K562 (cell line): Measurements from ENCODE around the gene KLF4. TPM values are rescaled to one million over a fixed set of nuclear protein-coding genes. Genes with fewer than 3 reads are reported as not detected.

Source experiments
- CTBP1 ChIP-seq: fragments of 450-650 bp; IDR thresholded peaks from 2 replicates; pipeline ENCODE4 v1.6.1; 2016; ENCODE audit warnings: borderline replicate concordance
- FOXJ2 ChIP-seq: fragments of 200-800 bp; sonication (Bioruptor generic); IDR thresholded peaks from 2 replicates; pipeline ENCODE4 v1.6.1; 2016; ENCODE audit warnings: missing genetic modification characterization, missing compliant biosample characterization
- GTF3C2 ChIP-seq: IDR thresholded peaks from 3 replicates; pipeline ENCODE4 v1.6.1; 2011; ENCODE audit warnings: borderline replicate concordance, mild to moderate bottlenecking, moderate library complexity; ENCODE audit not compliant: insufficient read length; ENCODE audit errors: extremely low read depth
- HNRNPLL ChIP-seq: fragments of 200-400 bp; formaldehyde crosslinking; IDR thresholded peaks from 2 replicates; pipeline ENCODE4 v1.6.1; 2017; ENCODE audit warnings: low read length, low read depth, mild to moderate bottlenecking; ENCODE audit not compliant: poor library complexity, severe bottlenecking
- MAX ChIP-seq: sonication (generic); formaldehyde crosslinking; IDR thresholded peaks from 2 replicates; pipeline ENCODE4 v1.9.0; 2022; ENCODE audit warnings: mild to moderate bottlenecking, missing genetic modification reagents
- POLR3G ChIP-seq: IDR thresholded peaks from 2 replicates; pipeline ENCODE4 v1.6.1; 2011; ENCODE audit not compliant: insufficient read length, insufficient replicate concordance; ENCODE audit errors: extremely low read depth
- REST ChIP-seq, 2 experiments: fragments of 450-650 bp; formaldehyde crosslinking in 1 of 2; IDR thresholded peaks; 2 replicates each; pipeline versions ENCODE4 v1.4.0 to v1.6.1; 2014 to 2020; ENCODE audit warnings: mild to moderate bottlenecking in 2 of 2, borderline replicate concordance in 1 of 2, low read depth in 1 of 2
- SRSF3 ChIP-seq: fragments of 200-400 bp; formaldehyde crosslinking; IDR thresholded peaks from 2 replicates; pipeline ENCODE4 v1.6.1; 2016; ENCODE audit warnings: mild to moderate bottlenecking, low read length, moderate library complexity; ENCODE audit not compliant: insufficient read depth
- ZKSCAN1 ChIP-seq: fragments of 150-350 bp; IDR thresholded peaks from 2 replicates; pipeline ENCODE4 v1.6.1; 2016; ENCODE audit warnings: low read depth, low read length
- ZNF212 ChIP-seq: fragments of 450-650 bp; formaldehyde crosslinking; IDR thresholded peaks from 2 replicates; pipeline ENCODE4 v1.4.0; 2020; ENCODE audit warnings: mild to moderate bottlenecking
- polyA plus RNA-seq, 8 experiments: library from polyadenylated mRNA; depleted of rRNA in 4 of 8; stranded (reverse) in 5 of 8; unstranded in 3 of 8; fragments of >200 nt; fragmentation: Nextera tagmentation in 2 of 8; fragmentation: Illumina TruSeq in 1 of 8; extraction: Ambion mirVana in 2 of 8; extraction: Trizol in 1 of 8; gene quantifications; 2 replicates each; pipeline versions ENCODE4 v1.2.1 to v1.2.3, GENCODE V29; 2011 to 2014; ENCODE audit warnings: inconsistent platforms in 1 of 8, missing spikeins in 1 of 8
- total RNA-seq, 7 experiments: library from RNA; depleted of rRNA in 6 of 7; stranded (reverse); fragments of >200 nt in 6 of 7; fragmentation: Illumina TruSeq in 2 of 7; extraction: Trizol in 2 of 7; gene quantifications; 2 replicates each; pipeline versions ENCODE4 v1.2.1 to v1.2.3, GENCODE V29; 2011 to 2021; ENCODE audit warnings: low replicate concordance in 1 of 7

KLF4 gene
- total and polyA plus RNA-seq, 9 of the 15 experiments (the other 6 are each of a cell fraction or from before 2014, with no cell fraction given) = 0.04 to 0.95 (median 0.22) TPM

- TF ChIP-seq MAX (CRISPR knock-in tag) (peak; percentile 34; the same call in 1 of the 2 replicates), ZNF212 (CRISPR knock-in tag) (no peak), HNRNPLL (peak; percentile 48), GTF3C2 (no peak), REST (IDR thresholded peaks at IDR 0.05; ENCODE audit: borderline replicate concordance) (no peak), REST (CRISPR knock-in tag; IDR thresholded peaks at IDR 0.05; ENCODE audit: low read depth) (0 out of 2 replicates have a peak, but pooled peaks have one; percentile 62), ZKSCAN1 (no peak), FOXJ2 (peak; percentile 100), POLR3G (no peak), SRSF3 (no peak), CTBP1 (peak; percentile 66; the same call in 1 of the 2 replicates)
Measured at GRCh38 chr9:107489687-107490605, at the start of gene KLF4 (continued).
